Immature natural killer cell (primary cell): Measurements from ENCODE around the gene WDR70. TPM values are rescaled to one million over a fixed set of nuclear protein-coding genes. Genes with fewer than 3 reads are reported as not detected.
"Not testable (repeated sequence)": the region's sequence is repeated elsewhere in the genome, so short reads cannot be mapped to it uniquely, and the experiment has no call there.

Source experiments
- DNase-seq, 3 donors: peaks; one replicate each; pipeline ENCODE4 v3.0.0; 2022; ENCODE audit warnings: mixed read lengths in 1 of 3
- H3K27ac Mint-ChIP-seq, 6 donors: one replicate each; pipeline ENCODE4 v1.8.0; 2020; ENCODE audit warnings: mixed read lengths in 6 of 6, mild to moderate bottlenecking in 5 of 6, inconsistent platforms in 4 of 6, moderate library complexity in 3 of 6
- H3K27me3 Mint-ChIP-seq, 3 donors: one replicate each; pipeline ENCODE4 v1.8.0; 2020 to 2021; ENCODE audit warnings: low read depth in 3 of 3, mild to moderate bottlenecking in 3 of 3, mixed read lengths in 3 of 3, moderate library complexity in 3 of 3, inconsistent platforms in 1 of 3
- H3K36me3 Mint-ChIP-seq, 3 donors: one replicate each; pipeline ENCODE4 v1.8.0; 2020; ENCODE audit warnings: mixed read lengths in 3 of 3, inconsistent platforms in 2 of 3, mild to moderate bottlenecking in 2 of 3
- H3K4me1 Mint-ChIP-seq, 2 donors: one replicate each; pipeline ENCODE4 v1.8.0; 2020; ENCODE audit warnings: inconsistent platforms in 2 of 2, mild to moderate bottlenecking in 2 of 2, mixed read lengths in 2 of 2, moderate library complexity in 1 of 2
- H3K4me3 Mint-ChIP-seq, 5 donors: one replicate each; pipeline ENCODE4 v1.8.0; 2020; ENCODE audit warnings: mild to moderate bottlenecking in 5 of 5, mixed read lengths in 5 of 5, inconsistent platforms in 3 of 5, moderate library complexity in 3 of 5
- H3K9me3 Mint-ChIP-seq, 6 donors: one replicate each; pipeline ENCODE4 v1.8.0; 2020; ENCODE audit warnings: mild to moderate bottlenecking in 6 of 6, mixed read lengths in 6 of 6, inconsistent platforms in 4 of 6, moderate library complexity in 3 of 6
- polyA plus RNA-seq, 3 donors: library from polyadenylated mRNA; unstranded; fragments of 300-500 nt; fragmentation: Illumina TruSeq; gene quantifications; one replicate each; pipeline ENCODE4 v1.2.3, GENCODE V29; 2021

Gene WDR70
- polyA plus RNA-seq, 3 donors from 2014 or later = 18.4 to 20.0 (median 18.6) TPM

- no peak for DNase-seq
- H3K9me3 Mint-ChIP-seq = no peaks in the 10 kb centered on the region
- H3K27me3 Mint-ChIP-seq = peaks cover 0 to 2% (median 0%) of the 10 kb centered on the region in 3 donors
- H3K4me3 Mint-ChIP-seq = no peak overlapping the region
- H3K27ac Mint-ChIP-seq = peak overlapping the region in 1 of 6 donors; percentile 15
- H3K4me1 Mint-ChIP-seq = peaks cover 0 to 6% of the 10 kb centered on the region in 2 donors
- H3K36me3 Mint-ChIP-seq = peaks cover 0 to 4% (median 0%) of the 10 kb centered on the region in 3 donors
Measured at GRCh38 chr5:37661227-37661920, 282.3 kb downstream of the WDR70 start.

- H3K27me3 Mint-ChIP-seq = peaks cover 0 to 2% (median 0%) of the 10 kb centered on the region in 3 donors
- H3K4me1 Mint-ChIP-seq = peaks cover 0 to 6% of the 10 kb centered on the region in 2 donors
- no peak for DNase-seq
- H3K9me3 Mint-ChIP-seq = no peaks in the 10 kb centered on the region
- H3K4me3 Mint-ChIP-seq = no peak overlapping the region
- H3K27ac Mint-ChIP-seq = no peak overlapping the region
- peaks cover 0 to 4% (median 0%) of the 10 kb centered on the region in 3 donors for H3K36me3 Mint-ChIP-seq
Measured at GRCh38 chr5:37661951-37662350, 282.8 kb downstream of the WDR70 start.

GRCh38 chr5:37662362-37662761 is 283.2 kb downstream of the WDR70 start:
- no peak for DNase-seq
- H3K4me3 Mint-ChIP-seq = no peak overlapping the region
- H3K36me3 Mint-ChIP-seq = peaks cover 0 to 4% (median 0%) of the 10 kb centered on the region in 3 donors
- H3K27ac Mint-ChIP-seq = no peak overlapping the region
- H3K27me3 Mint-ChIP-seq = peaks cover 0 to 2% (median 0%) of the 10 kb centered on the region in 3 donors
- peaks cover 0 to 6% of the 10 kb centered on the region in 2 donors for H3K4me1 Mint-ChIP-seq
- H3K9me3 Mint-ChIP-seq = no peaks in the 10 kb centered on the region

- Mint-ChIP-seq H3K27ac (no peak overlapping the region), H3K4me1 (peaks cover 0 to 6% of the 10 kb centered on the region in 2 donors), H3K9me3 (no peaks in the 10 kb centered on the region), H3K36me3 (peaks cover 0 to 4% (median 0%) of the 10 kb centered on the region in 3 donors), H3K4me3 (no peak overlapping the region), H3K27me3 (peaks cover 0 to 2% (median 0%) of the 10 kb centered on the region in 3 donors)
- DNase-seq = no peak
Measured at GRCh38 chr5:37662789-37663485, 283.8 kb downstream of the WDR70 start.

- Mint-ChIP-seq H3K36me3 (peaks cover 0 to 4% (median 0%) of the 10 kb centered on the region in 3 donors), H3K27ac (peak overlapping the region in 1 of 6 donors; percentile 22)
Measured at GRCh38 chr5:37663538-37663937, 284.4 kb downstream of the WDR70 start.

GRCh38 chr5:37664551-37664950 is 285.4 kb downstream of the WDR70 start:
- H3K27ac Mint-ChIP-seq = no peak overlapping the region
- no peak overlapping the region for H3K4me3 Mint-ChIP-seq
- peaks cover 0 to 6% of the 10 kb centered on the region in 2 donors for H3K4me1 Mint-ChIP-seq
- DNase-seq = no peak
- H3K9me3 Mint-ChIP-seq = no peaks in the 10 kb centered on the region
- peaks cover 0 to 2% (median 0%) of the 10 kb centered on the region in 3 donors for H3K36me3 Mint-ChIP-seq
- H3K27me3 Mint-ChIP-seq = no peaks in the 10 kb centered on the region

More at GRCh38 chr5:37663538-37663937, 284.4 kb downstream of the WDR70 start:
- H3K4me1 Mint-ChIP-seq = peaks cover 0 to 6% of the 10 kb centered on the region in 2 donors
- no peaks in the 10 kb centered on the region for H3K9me3 Mint-ChIP-seq
- H3K4me3 Mint-ChIP-seq = no peak overlapping the region
- H3K27me3 Mint-ChIP-seq = peaks cover 0 to under 1% (median 0%) of the 10 kb centered on the region in 3 donors
- DNase-seq = no peak

- H3K4me3 Mint-ChIP-seq = no peak overlapping the region
- no peak overlapping the region for H3K27ac Mint-ChIP-seq
- DNase-seq = no peak
- no peaks in the 10 kb centered on the region for H3K36me3 Mint-ChIP-seq
- H3K27me3 Mint-ChIP-seq = no peaks in the 10 kb centered on the region
- H3K4me1 Mint-ChIP-seq = peaks cover 0 to 6% of the 10 kb centered on the region in 2 donors
- no peaks in the 10 kb centered on the region for H3K9me3 Mint-ChIP-seq
Measured at GRCh38 chr5:37665272-37665671, 286.2 kb downstream of the WDR70 start.

GRCh38 chr5:37665889-37666288 is 286.8 kb downstream of the WDR70 start:
- H3K4me3 Mint-ChIP-seq = no peak overlapping the region
- DNase-seq = no peak
- no peaks in the 10 kb centered on the region for H3K9me3 Mint-ChIP-seq
- no peak overlapping the region for H3K27ac Mint-ChIP-seq
- H3K36me3 Mint-ChIP-seq = no peaks in the 10 kb centered on the region
- H3K4me1 Mint-ChIP-seq = peaks cover 0 to 6% of the 10 kb centered on the region in 2 donors
- no peaks in the 10 kb centered on the region for H3K27me3 Mint-ChIP-seq

GRCh38 chr5:37667430-37667829 is 288.3 kb downstream of the WDR70 start:
- no peak for DNase-seq
- Mint-ChIP-seq H3K27ac (no peak overlapping the region), H3K4me3 (no peak overlapping the region), H3K27me3 (no peaks in the 10 kb centered on the region), H3K9me3 (no peaks in the 10 kb centered on the region), H3K36me3 (no peaks in the 10 kb centered on the region), H3K4me1 (peaks cover 10 to 17% of the 10 kb centered on the region in 2 donors)

GRCh38 chr5:37667846-37668245 is 288.7 kb downstream of the WDR70 start:
- Mint-ChIP-seq H3K9me3 (no peaks in the 10 kb centered on the region), H3K27me3 (no peaks in the 10 kb centered on the region), H3K4me1 (peaks cover 14 to 21% of the 10 kb centered on the region in 2 donors), H3K36me3 (no peaks in the 10 kb centered on the region), H3K27ac (no peak overlapping the region), H3K4me3 (no peak overlapping the region)
- DNase-seq = no peak

GRCh38 chr5:37668524-37669047 is 289.5 kb downstream of the WDR70 start:
- Mint-ChIP-seq H3K4me1 (peaks cover 22 to 28% of the 10 kb centered on the region in 2 donors), H3K27me3 (no peaks in the 10 kb centered on the region), H3K36me3 (no peaks in the 10 kb centered on the region), H3K4me3 (no peak overlapping the region), H3K27ac (no peak overlapping the region), H3K9me3 (no peaks in the 10 kb centered on the region)
- DNase-seq = no peak

- DNase-seq = peak; percentile 24 to 35 (median 34)
- H3K9me3 Mint-ChIP-seq, H3K27me3 Mint-ChIP-seq, H3K36me3 Mint-ChIP-seq: not testable (repeated sequence)
- H3K4me3 Mint-ChIP-seq = peak overlapping the region; percentile 34 to 67 (median 52)
- peak overlapping the region; percentile 9 to 75 (median 56) for H3K27ac Mint-ChIP-seq
- peaks cover 25 to 29% of the 10 kb centered on the region in 2 donors for H3K4me1 Mint-ChIP-seq
Measured at GRCh38 chr5:37672118-37672588, 293.0 kb downstream of the WDR70 start.

- H3K9me3 Mint-ChIP-seq, H3K27me3 Mint-ChIP-seq, DNase-seq, H3K36me3 Mint-ChIP-seq, H3K4me3 Mint-ChIP-seq, H3K27ac Mint-ChIP-seq: not testable (repeated sequence)
- peaks cover 25 to 33% of the 10 kb centered on the region in 2 donors for H3K4me1 Mint-ChIP-seq
Measured at GRCh38 chr5:37674361-37674760, 295.2 kb downstream of the WDR70 start.

- not testable (repeated sequence) for H3K4me3 Mint-ChIP-seq, H3K27me3 Mint-ChIP-seq, H3K9me3 Mint-ChIP-seq, H3K27ac Mint-ChIP-seq, DNase-seq
- peaks cover 16 to 33% of the 10 kb centered on the region in 2 donors for H3K4me1 Mint-ChIP-seq
- peaks cover 8 to 22% (median 16%) of the 10 kb centered on the region in 3 donors for H3K36me3 Mint-ChIP-seq
Measured at GRCh38 chr5:37679326-37679725, 300.2 kb downstream of the WDR70 start.
